ENCODE measurements around the gene TBCA.

DNA sequence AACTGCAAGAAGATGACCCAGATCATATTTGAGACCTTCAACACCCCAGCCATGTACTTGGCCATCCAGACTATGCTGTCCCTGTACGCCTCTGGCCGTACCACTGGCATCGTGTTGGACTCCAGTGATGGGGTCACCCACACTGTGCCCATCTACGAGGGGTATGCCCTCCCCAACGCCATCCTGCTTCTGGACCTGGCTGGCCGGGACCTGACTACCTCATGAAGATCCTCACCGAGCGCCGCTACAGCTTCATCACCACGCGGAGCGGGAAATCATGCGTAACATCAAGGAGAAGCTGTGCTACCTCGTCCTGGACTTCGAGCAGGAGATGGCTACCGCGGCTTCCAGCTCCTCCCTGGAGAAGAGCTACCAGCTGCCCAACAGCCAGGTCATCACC is 9.1 kb upstream of the TBCA start:
- TF ChIP-seq, protein P1, sequence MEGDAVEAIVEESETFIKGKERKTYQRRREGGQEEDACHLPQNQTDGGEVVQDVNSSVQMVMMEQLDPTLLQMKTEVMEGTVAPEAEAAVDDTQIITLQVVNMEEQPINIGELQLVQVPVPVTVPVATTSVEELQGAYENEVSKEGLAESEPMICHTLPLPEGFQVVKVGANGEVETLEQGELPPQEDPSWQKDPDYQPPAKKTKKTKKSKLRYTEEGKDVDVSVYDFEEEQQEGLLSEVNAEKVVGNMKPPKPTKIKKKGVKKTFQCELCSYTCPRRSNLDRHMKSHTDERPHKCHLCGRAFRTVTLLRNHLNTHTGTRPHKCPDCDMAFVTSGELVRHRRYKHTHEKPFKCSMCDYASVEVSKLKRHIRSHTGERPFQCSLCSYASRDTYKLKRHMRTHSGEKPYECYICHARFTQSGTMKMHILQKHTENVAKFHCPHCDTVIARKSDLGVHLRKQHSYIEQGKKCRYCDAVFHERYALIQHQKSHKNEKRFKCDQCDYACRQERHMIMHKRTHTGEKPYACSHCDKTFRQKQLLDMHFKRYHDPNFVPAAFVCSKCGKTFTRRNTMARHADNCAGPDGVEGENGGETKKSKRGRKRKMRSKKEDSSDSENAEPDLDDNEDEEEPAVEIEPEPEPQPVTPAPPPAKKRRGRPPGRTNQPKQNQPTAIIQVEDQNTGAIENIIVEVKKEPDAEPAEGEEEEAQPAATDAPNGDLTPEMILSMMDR (IDR thresholded peaks at IDR 0.05), result no peak
- no peak for TF ChIP-seq POLR2AphosphoS5 (IDR thresholded peaks at IDR 0.05; ENCODE audit: low read depth, low read length)

Measured in Panc1 (cell line).